Left renal cortex interstitium (tissue), 4 donors: ENCODE measurements around the gene TUBA8. TPM values are rescaled to one million over a fixed set of nuclear protein-coding genes. Genes with fewer than 3 reads are reported as not detected.
"Not testable (repeated sequence)": the region's sequence is repeated elsewhere in the genome, so short reads cannot be mapped to it uniquely, and the experiment has no call there.

Experiments used
- DNase-seq, 4 donors: peaks; one replicate each; pipeline ENCODE4 v3.0.0-alpha.2; 2013; ENCODE audit warnings: low read depth in 4 of 4, low spot score in 2 of 4, missing footprints in 1 of 4
- polyA plus RNA-seq, 4 donors: library from polyadenylated mRNA; unstranded; fragments of 120-200 nt; gene quantifications; one replicate each; pipeline ENCODE4 v1.2.1, GENCODE V29; 2013; ENCODE audit not compliant: insufficient read length in 4 of 4

The TUBA8 gene
- polyA plus RNA-seq = 1 to 10 TPM; 2.6 to 4.5 (median 2.8) TPM

DNA sequence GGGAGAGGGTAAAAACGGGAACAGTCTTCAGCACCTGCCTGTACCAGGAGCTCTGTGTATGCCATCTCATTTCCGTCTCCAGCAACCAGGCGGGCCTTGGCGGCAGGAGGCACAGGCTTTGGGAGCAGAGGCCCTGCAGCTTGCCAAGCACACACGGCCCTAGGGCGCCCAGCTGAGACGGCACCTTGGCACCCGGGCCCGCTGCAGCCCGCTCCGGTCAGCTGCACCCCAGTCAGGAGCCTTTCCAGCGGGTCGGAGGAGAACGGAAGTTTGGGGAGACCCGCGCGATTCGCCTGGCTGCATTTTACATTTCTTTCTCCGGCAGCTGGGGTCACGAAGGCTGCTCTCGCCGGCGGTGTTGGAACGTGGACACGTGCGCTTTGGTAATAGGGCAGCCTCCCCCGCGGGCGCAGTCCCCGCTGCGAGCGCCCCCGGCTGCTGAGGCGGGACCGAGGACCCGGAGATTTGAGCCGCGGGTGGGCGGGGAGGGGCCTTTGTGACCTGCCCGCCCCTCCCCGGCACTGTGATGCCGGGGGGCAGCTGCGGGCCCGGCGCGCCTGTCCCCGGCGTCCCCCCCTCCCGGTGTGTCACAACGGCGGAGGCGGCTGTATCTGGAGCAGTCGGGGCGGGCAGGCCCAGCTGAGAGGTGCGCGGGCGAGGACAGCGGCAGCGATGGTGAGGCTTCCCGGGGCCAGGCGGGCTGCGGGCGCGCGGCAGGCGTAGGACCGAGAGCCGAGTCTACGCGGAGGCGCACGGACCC, at the start of gene TUBA8:
Gene TUBA8 (plus strand): TSS at position 616 of the 760 bp plus-strand sequence. CDS start 57 bp downstream, at position 673.
- DNase-seq = peak in 1 of 4 donors; percentile 36

DNA sequence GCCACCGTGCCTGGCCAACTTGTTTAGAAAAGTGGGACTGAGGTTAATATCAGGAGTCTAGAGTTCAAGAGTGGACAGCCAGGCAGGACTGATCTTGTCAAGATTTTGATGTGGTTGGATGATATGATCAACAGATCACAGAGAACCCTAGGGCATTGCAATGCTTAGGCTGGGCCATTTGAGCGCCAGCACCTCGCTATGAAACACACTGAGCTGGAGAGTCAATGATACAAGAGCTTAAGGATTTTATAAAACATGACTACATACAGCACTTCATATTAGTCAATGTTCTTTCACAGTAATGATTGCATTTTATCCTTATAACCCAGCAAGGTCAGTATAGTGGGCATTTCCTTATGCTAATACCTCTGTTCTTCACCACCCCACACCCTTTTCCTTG, 48.2 kb upstream of the TUBA8 start:
- no peak for DNase-seq

DNA sequence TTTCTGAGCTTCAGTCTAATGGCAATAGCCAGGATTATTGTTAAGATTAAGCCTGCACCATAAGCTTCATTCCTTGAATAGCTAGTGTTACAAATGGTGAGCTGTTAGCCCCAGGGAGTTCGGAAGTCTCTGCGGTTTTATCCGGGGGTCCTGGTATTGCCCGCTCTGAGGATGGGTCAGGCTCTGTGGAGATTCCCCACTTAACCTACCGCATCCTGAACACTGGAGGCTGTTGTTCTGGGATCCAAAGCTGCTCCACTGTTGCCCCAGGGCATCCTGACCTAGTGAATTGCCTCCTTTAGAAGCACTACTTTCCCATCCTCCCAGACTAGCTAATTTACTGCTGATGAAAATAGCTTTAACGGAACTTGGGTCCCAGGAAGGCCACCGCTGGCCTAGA, 47.3 kb upstream of the TUBA8 start:
- DNase-seq = no peak

DNA sequence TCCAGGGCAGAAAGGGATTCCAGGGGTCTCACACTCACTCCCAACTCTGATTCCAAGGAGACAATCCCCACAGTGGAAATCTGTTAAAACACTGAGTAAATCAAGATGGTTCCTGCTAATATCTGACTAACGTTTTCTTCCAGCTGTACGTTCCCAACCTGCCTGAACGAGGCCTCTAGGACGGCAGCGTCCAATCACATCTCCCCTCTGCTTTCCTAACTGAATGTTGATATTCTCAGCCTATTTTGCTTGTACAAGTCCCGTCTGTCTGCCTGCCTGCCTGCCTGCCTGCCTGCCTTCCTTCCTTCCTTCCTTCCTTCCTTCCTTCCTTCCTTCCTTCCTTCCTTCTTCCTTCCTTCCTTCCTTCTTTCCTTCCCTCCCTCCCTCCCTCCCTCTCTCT, 46.9 kb upstream of the TUBA8 start:
- DNase-seq = not testable (repeated sequence)

DNA sequence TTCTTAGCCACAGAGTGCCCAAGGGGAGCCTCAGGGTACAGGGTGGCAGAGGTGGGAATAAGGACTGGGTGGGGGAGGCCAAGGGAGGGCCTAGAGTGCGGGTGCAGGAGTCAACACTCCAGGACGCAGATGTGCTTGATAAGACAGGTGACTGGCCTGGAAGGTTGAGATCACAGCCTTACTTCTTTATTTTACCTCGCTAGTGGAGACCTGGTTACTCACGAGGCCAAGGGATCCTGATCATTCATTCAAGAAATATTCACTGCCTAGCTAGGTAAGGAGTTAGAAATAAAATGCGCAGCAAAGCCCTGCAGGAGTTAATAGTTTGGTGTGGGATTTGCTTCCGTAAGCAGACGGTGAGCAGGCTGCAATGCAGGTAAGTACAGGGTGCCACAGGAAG, 46.0 kb upstream of the TUBA8 start:
- no peak for DNase-seq

DNA sequence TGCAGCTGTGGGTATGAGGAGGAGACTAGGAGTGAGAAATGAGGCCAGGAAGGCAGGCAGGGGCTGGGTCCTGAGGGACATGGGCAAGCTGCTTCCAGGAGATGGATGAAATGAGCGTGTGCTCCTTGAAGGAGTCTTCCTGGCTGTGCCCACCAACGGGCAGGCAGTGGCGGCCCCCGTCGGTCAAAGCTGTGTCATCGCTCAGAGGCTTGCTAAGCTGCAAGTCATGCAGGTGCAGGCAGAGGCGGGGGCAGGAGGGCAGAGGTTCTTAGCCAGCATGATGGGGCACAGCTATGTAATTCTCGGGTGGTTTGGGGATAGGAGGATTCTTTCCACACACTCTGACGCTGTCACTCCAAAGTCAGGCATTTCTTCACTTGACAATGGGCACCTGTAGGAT, 45.4 kb upstream of the TUBA8 start:
- no peak for DNase-seq

DNA sequence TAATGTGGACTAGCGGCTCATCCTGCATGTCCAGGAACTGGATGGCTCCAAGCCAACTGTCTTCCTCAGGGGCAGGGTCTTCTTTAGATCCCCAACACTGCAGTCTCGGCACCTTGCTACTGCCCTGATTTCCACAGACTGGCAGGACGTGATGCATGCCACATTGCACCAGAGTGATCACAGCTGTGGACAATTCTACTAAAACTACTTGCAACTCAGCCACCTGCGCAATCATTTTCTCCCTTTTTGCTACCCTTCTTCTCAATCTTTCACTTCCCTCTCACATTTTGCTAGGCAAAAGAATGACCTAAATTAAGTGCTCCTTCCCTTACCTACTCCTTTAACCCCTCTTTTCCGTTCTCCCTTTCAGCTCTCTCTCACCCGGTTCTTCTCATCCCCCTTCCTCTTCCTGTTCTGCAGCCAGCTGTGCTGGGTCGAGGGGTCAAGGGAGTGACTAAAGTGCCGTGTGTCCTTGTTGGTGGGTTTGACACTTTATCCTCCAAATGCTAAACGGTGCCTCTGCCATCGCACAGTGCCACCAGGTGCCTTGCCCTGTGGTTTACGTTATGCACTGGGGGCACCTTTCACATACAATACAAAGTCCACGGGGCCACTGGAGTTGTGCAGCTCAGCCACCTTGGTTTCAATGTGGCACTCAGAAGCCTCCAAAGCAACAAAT, 44.3 kb upstream of the TUBA8 start:
- DNase-seq = no peak

DNA sequence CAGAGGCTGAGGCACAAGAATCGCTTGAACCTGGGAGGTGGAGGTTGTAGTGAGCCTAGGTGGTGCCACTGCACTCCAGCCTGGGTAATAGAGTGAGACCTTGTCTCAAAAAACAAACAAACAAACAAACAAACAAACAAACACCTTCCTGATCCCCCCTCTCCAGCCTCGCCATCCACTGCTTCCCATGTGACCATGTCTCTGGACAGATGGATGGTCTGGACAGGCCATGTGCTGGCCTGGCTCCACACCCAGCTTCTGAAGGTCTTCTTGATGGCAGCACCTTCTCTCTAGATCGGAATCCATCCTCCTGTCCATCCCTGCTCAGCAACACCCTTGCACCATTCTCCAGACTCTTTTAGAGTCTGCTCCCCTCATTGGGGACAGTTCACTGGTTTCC, 43.5 kb upstream of the TUBA8 start:
- no peak for DNase-seq

DNA sequence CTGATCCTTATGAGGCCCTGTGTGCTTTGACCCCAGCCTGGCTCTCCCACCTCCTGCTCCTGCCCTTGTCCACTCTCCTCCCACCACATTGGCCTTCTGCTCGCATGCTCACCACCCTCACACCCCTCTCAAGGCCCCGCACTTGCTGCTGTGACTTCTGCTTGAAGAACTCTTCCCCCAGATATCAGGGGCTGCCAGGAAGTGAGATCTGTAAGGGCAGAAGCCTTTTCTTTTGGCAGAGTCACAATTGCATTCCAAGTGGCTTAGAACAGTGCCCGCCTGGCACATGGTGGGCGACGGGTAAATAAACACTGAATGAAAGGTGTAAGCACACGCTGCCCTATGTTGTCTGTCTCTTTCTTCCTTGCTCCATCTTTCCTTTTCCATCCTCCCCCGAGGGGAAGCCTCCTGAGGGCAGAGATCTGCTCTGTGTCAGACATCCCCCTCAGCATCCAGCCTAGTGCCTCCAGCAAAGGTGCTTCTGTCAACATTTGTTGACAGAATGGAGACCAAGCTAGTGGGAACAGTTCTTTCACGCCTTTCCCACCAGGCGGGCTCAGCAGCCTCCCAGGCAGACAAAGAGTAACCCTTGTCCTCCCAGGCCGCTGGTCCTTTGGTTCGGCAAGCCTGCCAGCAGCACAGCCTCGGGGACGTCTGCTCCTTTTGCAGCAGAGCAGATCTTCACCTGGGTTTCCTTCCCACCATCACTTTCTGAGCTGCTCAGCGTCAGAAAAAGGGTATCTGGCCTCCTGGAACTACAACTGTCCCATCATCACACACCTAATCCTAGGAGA, 42.9 kb upstream of the TUBA8 start:
- DNase-seq = no peak

DNA sequence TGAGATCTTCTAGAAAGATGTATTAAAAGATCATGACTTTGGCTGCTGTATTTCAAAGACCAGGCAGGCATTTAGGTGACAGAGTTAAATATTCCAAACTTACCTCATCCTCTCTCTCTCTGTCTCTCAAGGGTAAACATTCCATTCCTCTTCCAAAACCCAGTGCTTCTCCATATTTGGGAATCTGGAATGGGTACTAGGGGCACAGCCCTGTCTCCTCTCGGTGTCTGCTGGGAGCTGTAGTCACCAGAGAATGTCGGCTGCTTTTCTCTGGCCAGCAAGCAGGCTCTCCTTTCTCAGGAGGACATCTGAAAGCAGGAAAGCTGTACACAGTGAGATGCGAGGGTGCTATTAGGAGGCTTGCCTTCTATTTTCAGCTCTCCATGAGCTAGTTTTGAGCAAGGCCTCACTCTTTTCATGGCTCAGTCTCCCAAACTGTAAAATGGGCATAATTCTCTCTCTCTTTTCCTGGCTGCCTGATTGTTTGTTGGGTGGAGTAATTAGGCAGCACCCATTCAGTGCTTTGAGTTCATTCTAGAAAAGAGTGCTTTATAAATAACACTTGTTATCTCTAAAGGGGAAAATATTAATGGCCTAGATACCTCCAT, 42.1 kb upstream of the TUBA8 start:
- no peak for DNase-seq

DNA sequence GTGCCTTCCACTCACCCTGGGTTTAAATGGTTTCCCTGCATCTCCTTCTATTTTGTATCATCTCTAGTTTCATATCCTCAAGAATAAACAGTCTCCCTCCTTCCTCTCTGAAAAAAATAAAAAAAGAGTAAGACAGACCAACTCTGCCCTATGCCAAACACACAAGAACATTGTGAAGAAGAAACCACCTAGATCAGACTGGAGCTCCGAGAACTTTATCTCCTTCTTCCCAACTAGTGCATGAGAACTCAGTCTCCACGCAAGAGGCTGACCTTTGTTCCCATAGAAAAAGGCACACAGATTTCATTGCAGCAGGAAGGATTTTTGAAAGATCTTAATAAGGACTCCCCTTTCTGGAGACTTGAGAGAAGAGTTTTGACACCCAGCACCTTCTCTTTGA, 41.6 kb upstream of the TUBA8 start:
- no peak for DNase-seq

DNA sequence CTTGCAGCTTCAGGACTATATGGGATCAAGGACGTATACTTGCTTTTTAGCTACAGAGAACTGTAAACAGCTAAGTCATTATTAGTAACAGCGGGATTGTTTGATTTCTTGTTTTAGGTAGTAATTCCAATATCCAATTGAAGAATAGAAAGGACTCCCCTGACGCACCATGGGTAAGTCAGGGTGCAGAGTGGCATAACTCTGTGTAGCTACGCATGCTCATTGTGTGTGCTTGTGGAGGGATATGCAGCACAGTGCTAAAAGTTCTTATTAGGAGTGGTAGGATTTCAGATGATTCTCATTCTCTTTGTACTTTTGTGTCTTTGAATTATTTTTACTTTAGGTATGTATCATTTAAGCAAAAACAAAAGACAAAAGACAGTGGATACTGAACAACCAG, 40.6 kb upstream of the TUBA8 start:
- no peak for DNase-seq

DNA sequence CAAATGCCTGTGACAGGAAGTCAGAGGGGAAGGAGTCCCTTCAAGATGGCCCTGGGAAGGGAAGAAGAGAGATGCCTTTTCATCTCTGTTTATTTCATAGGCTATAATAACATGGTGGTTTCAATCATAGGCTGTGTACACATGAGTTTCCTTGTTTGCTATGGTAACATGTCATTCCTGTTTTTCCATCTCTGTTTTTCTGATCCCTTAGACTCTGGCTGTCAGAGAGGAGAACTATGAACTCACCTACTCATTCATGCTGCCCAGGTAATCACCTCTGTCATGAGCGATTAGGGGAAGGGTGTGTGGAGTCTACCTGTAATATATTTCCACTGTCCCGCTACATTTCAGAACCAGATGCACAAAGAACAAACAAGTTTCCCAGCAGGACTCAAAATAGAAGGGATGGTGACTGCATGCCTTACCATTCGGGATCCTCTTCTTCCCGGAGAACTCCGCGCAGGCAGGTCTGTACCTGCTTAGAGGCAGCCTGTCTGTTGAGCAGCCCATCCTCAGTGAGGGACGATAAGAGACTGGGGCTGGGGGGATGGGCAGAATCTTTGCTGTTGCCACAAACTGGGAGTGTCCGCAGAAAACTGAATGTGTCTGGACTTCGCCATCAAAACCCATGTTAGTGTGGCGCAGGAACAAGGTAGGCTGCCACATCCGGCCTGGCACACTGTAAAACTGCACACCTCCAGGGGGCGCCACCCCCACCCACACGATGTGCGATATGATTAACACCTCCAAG, 39.9 kb upstream of the TUBA8 start:
- no peak for DNase-seq

DNA sequence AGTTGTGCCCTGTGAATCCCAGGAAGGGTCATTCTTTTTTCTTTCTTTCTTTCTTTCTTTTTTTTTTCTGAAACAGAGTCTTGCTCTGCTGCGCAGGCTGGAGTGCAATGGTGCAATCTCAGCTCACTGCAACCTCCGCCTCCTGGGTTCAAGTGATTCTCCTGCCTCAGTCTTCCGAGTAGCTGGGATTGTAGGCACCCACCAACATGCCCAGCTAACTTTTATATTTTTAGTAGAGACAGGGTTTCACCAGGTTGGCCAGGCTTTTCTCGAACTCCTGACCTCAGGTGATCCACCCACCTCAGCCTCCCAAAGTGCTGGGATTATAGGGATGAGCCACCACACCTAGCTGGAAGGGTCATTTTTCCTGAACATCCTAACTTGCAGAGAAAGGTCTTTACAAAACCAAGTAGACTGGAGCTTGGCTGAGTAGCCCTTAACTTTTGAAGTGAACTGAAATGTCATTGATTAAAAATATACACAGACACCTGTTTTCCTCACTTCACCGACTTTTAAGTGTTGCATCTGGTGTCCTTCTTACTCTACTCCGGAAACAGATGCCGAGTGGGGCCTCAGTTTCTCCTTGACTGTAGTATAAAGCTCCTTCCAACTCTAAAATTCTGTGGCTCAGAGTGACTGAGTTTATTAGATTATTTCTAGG, 39.2 kb upstream of the TUBA8 start:
- not testable (repeated sequence) for DNase-seq

DNA sequence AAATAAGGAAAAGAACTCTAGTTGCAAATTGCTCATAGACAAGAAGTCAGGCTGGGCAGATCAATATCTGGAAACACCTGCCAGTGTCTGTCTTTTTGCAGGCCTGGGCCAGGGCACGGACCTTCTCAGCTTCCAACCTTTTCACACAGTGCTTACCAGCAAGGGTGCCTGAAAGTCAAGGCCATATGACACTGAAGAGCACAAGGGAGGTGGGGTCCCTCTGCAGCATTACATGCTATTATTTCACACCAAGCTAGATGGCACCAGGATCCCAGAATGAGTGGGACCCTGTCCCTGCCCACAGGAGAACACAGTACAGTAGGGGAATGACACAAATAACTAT, 38.7 kb upstream of the TUBA8 start:
- DNase-seq = no peak

DNA sequence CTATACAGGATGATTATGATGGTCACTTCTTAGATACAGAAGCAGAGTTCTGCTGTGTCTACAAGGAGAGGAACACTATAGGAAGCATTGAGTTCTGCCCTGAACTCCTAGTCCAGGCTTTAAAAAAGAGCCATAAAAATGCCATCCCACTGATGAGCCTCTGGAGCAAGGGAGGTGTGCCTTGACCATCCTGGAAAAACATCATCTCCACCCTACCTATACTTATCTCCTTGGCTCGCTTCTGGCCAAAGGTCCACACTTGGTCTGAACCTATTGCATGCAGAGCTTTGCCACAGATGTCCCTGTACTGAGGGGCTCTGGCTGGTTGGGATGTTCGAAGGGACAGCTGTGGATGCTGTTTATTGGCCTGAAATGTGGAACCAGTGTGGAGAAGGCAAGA, 37.1 kb upstream of the TUBA8 start:
- DNase-seq = no peak

DNA sequence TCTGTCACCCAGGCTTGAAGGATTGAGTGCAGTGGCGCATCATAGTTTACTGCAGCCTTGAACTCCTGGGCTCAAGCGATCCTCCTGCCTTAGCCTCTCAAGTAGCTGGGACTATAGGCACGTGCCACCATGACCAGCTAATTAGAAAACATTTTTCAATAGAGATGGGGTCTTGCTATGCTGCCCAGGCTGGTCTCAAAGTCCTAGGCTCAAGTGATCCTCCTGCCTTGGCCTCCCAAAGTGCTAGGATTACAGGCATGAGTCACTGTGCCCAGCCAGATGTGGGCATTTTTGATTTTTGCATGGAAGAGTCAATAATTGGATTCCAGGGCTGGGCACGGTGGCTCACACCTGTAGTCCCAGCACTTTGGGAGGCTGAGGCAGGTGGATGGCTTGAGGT, 36.7 kb upstream of the TUBA8 start:
- not testable (repeated sequence) for DNase-seq

DNA sequence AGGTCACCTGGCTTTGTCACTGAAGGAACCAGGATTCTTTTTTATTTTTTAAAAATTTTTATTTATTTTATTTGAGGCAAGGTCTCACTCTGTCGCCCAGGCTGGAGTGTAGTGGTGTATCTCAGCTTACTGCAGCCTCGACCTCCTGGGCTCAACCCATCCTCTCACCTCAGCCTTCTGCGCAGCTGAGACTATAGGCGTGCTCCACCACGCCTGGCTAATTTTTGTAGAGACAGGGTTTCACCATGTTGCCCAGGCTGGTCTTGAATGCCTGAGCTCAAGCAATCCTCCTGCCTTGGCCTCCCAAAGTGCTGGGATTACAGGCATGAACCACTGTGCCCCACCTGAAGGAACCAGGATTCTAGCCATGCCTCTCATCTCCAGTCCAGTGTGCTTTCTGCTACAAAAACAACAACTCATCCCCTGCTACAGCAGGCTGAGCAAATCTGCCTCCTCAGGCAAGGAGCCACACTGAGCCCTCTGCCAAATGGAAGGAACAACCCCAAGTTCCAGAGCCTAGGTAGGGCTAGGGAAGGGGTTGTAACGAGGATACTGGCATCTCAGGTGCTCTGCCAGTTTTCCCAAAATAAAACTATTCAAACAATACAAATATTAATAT, 35.4 kb upstream of the TUBA8 start:
- DNase-seq = no peak

DNA sequence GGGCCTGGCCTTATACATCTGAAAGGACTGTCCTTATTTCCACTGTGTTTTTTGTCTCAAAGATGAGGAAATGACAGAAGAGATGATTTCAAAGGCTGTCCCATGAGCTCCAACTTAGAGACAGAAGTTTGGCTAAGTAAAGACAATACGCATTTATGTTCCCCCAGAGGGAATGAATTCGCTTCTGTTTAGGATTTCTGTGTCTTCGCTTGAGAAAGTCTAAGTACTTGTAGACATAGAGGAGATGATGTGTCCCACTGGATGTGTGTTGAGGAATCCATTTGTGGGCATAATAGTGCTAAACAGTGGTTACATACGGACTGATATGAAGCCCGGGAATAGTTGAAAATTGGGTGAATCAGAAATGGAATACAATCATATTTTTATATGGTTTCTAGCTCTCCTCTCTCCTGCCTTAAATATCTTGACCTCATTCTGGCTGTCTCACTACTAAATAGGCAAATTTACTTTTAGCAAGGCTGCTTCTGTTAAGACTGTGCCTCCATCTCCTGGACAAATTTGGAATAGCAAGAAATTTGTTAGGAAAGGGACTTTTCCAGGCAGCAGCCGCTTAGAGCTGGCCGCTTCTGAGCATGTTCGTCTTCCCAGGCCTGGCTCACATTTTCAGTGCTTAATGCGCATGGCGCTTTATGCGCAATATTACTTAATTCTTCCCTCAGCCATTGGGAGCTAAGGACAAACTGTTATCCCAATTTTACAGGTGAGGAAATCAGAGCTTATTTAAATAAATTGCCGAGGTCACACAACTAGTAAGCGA, 34.7 kb upstream of the TUBA8 start:
- DNase-seq = peak; percentile 70 to 89 (median 74)
